GM12878 (cell line): ENCODE data around the gene CFAP61.

Experiments
- CEBPB ChIP-seq, 2 experiments: fragments of 150-350 bp in 1 of 2; IDR thresholded peaks; 2 replicates each; pipeline ENCODE4 v1.6.1; 2012 to 2014; ENCODE audit warnings: low read depth in 2 of 2, low read length in 2 of 2, borderline replicate concordance in 1 of 2, inconsistent platforms in 1 of 2
- IRF3 ChIP-seq: fragments of 450-650 bp; IDR thresholded peaks from 2 replicates; pipeline ENCODE4 v1.6.1; 2014; ENCODE audit warnings: mild to moderate bottlenecking
- RAD51 ChIP-seq: fragments of 450-650 bp; IDR thresholded peaks from 2 replicates; pipeline ENCODE4 v1.6.1; 2016; ENCODE audit warnings: moderate library complexity, mild to moderate bottlenecking, inconsistent platforms
- REST ChIP-seq: IDR thresholded peaks from 2 replicates; pipeline ENCODE4 v1.6.1; 2012; ENCODE audit warnings: mild to moderate bottlenecking, low read depth, low read length
- TF ChIP-seq, protein P1 (sequence below): IDR thresholded peaks from 2 replicates; pipeline ENCODE4 v1.6.1; 2011; ENCODE audit warnings: low read depth, low read length, improper control_type of control experiment, borderline replicate concordance
- TF ChIP-seq, protein P2 (sequence below): fragments of 450-650 bp; IDR thresholded peaks from 2 replicates; pipeline ENCODE4 v1.6.1; 2017; ENCODE audit warnings: borderline replicate concordance

GRCh38 chr20:20267685-20268370 is 215.5 kb downstream of the CFAP61 start:
- TF ChIP-seq REST (no peak), IRF3 (no peak), CEBPB (IDR thresholded peaks at IDR 0.05; ENCODE audit: borderline replicate concordance in 1 of 2, low read depth in 2 of 2, low read length in 2 of 2) (no peak), RAD51 (no peak)
- TF ChIP-seq, protein P1, sequence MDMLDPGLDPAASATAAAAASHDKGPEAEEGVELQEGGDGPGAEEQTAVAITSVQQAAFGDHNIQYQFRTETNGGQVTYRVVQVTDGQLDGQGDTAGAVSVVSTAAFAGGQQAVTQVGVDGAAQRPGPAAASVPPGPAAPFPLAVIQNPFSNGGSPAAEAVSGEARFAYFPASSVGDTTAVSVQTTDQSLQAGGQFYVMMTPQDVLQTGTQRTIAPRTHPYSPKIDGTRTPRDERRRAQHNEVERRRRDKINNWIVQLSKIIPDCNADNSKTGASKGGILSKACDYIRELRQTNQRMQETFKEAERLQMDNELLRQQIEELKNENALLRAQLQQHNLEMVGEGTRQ = no peak
- TF ChIP-seq, protein P2, sequence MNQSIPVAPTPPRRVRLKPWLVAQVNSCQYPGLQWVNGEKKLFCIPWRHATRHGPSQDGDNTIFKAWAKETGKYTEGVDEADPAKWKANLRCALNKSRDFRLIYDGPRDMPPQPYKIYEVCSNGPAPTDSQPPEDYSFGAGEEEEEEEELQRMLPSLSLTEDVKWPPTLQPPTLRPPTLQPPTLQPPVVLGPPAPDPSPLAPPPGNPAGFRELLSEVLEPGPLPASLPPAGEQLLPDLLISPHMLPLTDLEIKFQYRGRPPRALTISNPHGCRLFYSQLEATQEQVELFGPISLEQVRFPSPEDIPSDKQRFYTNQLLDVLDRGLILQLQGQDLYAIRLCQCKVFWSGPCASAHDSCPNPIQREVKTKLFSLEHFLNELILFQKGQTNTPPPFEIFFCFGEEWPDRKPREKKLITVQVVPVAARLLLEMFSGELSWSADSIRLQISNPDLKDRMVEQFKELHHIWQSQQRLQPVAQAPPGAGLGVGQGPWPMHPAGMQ = no peak
